ENCODE results near the gene TNRC6B. TPM values are rescaled to one million over a fixed set of nuclear protein-coding genes. Genes with fewer than 3 reads are reported as not detected.

The TNRC6B gene
- total RNA-seq, 1 experiment from 2014 or later, result 58.1 TPM

DNA sequence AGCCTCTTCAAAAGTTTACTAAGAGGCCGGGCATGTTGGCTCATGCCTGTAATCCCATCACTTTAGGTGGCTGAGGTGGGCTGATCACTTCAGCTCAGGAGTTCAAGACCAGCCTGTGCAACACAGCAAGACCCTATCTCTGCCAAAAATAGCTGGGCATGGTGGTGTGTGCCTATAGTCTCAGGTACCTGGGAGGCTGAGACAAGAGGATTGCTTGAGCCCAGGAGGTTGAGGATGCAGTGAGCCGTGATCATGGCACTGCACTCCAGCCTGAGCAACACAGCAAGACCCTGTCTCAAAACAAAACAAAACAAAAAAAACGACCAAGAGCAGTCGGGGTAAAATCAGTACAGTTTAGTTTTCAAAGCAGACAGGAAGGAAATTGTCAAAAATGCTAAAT, 163.9 kb downstream of the TNRC6B start:
- H2BK120ac ChIP-seq (ENCODE audit: low read depth, low read length, poor library complexity, severe bottlenecking), result no peak overlapping the region
- WGBS (ENCODE audit: extremely low coverage, insufficient read length, low lambda C conversion rate), result no CpG with 5 or more reads among the region's 4 CpGs

More for the DNA sequence above, 163.9 kb downstream of the TNRC6B start:
- Histone ChIP-seq H4K8ac (replicated peaks; ENCODE audit: insufficient read length, low read depth, low read length) (no peak overlapping the region), H3K4me1 (ENCODE audit: insufficient read depth, low read length) (no peaks in the 10 kb centered on the region), H3K14ac (ENCODE audit: insufficient read depth, low read length) (no peak overlapping the region), H3K27ac (ENCODE audit: insufficient read length, low read depth, low read length) (no peak overlapping the region), H2BK12ac (ENCODE audit: insufficient read length, low read depth, low read length) (no peak overlapping the region), H2AK5ac (ENCODE audit: insufficient read length, low read length) (no peak overlapping the region), H2AFZ (ENCODE audit: low read length) (no peak overlapping the region), H3K9me3 (ENCODE audit: control insufficient read depth, low read depth, low read length) (no peaks in the 10 kb centered on the region), H4K20me1 (ENCODE audit: control insufficient read depth, insufficient read depth, insufficient read length) (no peaks in the 10 kb centered on the region), H3K18ac (ENCODE audit: insufficient read length, low read depth, low read length) (no peak overlapping the region), H3K4ac (ENCODE audit: low read depth, low read length) (no peak overlapping the region), H3K27me3 (ENCODE audit: insufficient read depth, low read length) (no peaks in the 10 kb centered on the region), H3K79me1 (ENCODE audit: insufficient read depth, low read depth, low read length, poor library complexity, severe bottlenecking) (no peaks in the 10 kb centered on the region), H2BK20ac (ENCODE audit: low read depth, low read length, poor library complexity, severe bottlenecking) (no peak overlapping the region), H2BK5ac (ENCODE audit: insufficient read length, low read length) (no peak overlapping the region), H3K23me2 (ENCODE audit: insufficient read length, low read depth, low read length, poor library complexity, severe bottlenecking) (peaks cover 6% of the 10 kb centered on the region), H3K4me2 (ENCODE audit: insufficient read depth, insufficient read length, low read length) (no peak overlapping the region), H3K56ac (ENCODE audit: insufficient read length, low read depth, low read length) (no peak overlapping the region), H3K79me2 (ENCODE audit: insufficient read depth, low read length) (no peaks in the 10 kb centered on the region), H3K9ac (ENCODE audit: extremely low read depth, insufficient read length, low read length) (no peak overlapping the region), H2BK15ac (ENCODE audit: low read depth, low read length) (no peak overlapping the region), H3K23ac (ENCODE audit: insufficient read length, low read depth, low read length) (no peak overlapping the region), H3T11ph (ENCODE audit: low read length) (no peak overlapping the region), H4K5ac (ENCODE audit: insufficient read length, low read depth, low read length) (no peak overlapping the region), H4K91ac (ENCODE audit: insufficient read length, low read depth, low read length) (no peak overlapping the region)
- no peak overlapping the region for H3K4me3 Mint-ChIP-seq
- no peak for DNase-seq
- H3K4me1 Mint-ChIP-seq, result no peaks in the 10 kb centered on the region
- H3K36me3 Mint-ChIP-seq (ENCODE audit: insufficient read depth in 1 of 3, low read depth in 3 of 3), result peaks cover 0 to 4% (median 0%) of the 10 kb centered on the region in 3 experiments; a peak in 1 of 7 replicates
- H3K27me3 Mint-ChIP-seq (ENCODE audit: low read depth), result peaks cover 2% of the 10 kb centered on the region; the same call in 1 of the 2 replicates
- H3K9me3 Mint-ChIP-seq, result no peaks in the 10 kb centered on the region; a peak in 1 of 5 replicates
- H3K27ac Mint-ChIP-seq, result no peak overlapping the region
- TF ChIP-seq, protein P1, sequence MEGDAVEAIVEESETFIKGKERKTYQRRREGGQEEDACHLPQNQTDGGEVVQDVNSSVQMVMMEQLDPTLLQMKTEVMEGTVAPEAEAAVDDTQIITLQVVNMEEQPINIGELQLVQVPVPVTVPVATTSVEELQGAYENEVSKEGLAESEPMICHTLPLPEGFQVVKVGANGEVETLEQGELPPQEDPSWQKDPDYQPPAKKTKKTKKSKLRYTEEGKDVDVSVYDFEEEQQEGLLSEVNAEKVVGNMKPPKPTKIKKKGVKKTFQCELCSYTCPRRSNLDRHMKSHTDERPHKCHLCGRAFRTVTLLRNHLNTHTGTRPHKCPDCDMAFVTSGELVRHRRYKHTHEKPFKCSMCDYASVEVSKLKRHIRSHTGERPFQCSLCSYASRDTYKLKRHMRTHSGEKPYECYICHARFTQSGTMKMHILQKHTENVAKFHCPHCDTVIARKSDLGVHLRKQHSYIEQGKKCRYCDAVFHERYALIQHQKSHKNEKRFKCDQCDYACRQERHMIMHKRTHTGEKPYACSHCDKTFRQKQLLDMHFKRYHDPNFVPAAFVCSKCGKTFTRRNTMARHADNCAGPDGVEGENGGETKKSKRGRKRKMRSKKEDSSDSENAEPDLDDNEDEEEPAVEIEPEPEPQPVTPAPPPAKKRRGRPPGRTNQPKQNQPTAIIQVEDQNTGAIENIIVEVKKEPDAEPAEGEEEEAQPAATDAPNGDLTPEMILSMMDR (conservative IDR thresholded peaks at IDR 0.05), result no peak

All from H9 (cell line).